ENCODE results near the gene ABHD17C.

GRCh38 chr15:80679167-80679803 lies 15.8 kb upstream of the ABHD17C start:
- TF ChIP-seq CTCF (IDR thresholded peaks at IDR 0.05) (no peak), POLR2AphosphoS5 (IDR thresholded peaks at IDR 0.05; ENCODE audit: low read depth, low read length) (no peak), REST (IDR thresholded peaks at IDR 0.05; ENCODE audit: insufficient read depth in 1 of 2, low read depth in 2 of 2, low read length in 1 of 2) (no peak)
